Activated naive CD8-positive, alpha-beta T cell treated with anti-CD3 and anti-CD28 coated beads, Interleukin-2, amount 50 U/mL, for 16 hours (primary cell): ENCODE results near the gene PCYT2.

ENCODE experiments used
- DNase-seq: peaks from one replicate; pipeline ENCODE4 v3.0.0-alpha.2; 2020; ENCODE audit warnings: low read depth, low spot score

Gene PCYT2

GRCh38 chr17:81858967-81859905 is 52.0 kb downstream of the PCYT2 start:
- DNase-seq: no peak

DNA sequence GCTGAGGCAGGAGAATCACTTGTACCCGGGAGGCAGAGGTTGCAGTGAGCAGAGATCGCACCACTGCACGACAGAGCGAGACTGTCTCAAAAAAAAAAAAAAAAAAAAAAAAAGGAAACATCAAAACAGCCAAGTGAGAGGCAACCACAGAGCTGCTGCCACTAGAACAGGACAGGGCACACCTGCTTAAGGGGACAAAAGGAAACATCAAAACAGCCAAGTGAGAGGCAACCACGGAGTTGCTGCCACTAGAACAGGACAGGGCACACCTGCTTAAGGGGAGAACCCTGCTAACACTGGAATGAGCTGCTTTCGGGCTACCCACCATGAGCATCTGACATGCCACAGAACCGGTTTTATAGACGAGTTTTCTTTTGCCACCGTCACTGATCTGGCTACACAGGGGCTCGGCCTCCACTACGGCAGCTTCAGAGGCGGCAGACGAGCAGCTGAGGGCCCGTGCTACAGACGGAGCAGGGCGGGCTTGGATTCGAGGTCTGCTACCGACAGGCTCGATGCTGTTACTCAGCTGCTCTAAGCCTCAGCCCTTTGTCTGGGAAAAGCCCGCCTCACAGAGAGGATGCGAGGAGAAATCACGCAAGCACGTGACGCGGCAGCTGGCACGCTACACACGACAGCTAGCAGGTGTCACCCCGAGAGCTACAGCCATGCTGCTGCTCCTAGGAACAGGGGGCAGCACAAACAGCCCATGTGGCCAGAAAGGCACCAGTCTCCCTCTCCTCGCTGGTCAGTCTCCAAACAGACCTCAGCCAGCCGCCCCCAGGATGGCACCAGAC is 52.8 kb downstream of the PCYT2 start:
- DNase-seq: no peak

- DNase-seq: no peak
Measured at GRCh38 chr17:81854974-81855774, 56.0 kb downstream of the PCYT2 start.

GRCh38 chr17:81852237-81852636 is 59.0 kb downstream of the PCYT2 start:
- no peak for DNase-seq

DNA sequence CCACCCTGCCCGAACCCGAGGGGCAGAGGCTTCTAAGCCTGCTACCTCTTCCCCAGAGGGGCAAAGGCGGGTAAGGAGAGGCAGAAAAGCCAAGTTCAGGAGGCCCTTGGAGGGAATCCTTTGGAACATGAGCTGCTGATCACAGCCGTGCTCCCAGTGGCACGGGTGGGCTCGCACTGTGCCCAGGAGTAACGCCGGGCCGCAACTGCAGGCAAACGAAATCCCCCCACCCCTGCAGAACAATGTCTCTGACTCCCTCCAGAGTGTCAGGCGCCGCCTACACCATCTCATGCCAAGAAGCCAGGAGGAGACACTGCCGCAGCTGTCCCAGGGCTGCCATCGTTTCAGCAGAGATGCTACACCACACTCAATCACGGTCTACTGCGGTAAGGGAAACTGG is 59.8 kb downstream of the PCYT2 start:
- no peak for DNase-seq
